Ascending aorta (tissue), 2 donors: ENCODE results near the gene RMND5A. TPM values are rescaled to one million over a fixed set of nuclear protein-coding genes. Genes with fewer than 3 reads are reported as not detected.

ENCODE experiments used
- DNase-seq, 2 donors: peaks; one replicate each; pipeline ENCODE4 v3.0.0-alpha.2; 2019; ENCODE audit warnings: low spot score in 2 of 2
- H3K27ac ChIP-seq, 2 donors: fragments of 200-600 bp; sonication (generic); one replicate each; pipeline ENCODE4 v1.5.1; 2016 to 2017; ENCODE audit warnings: mild to moderate bottlenecking in 1 of 2
- H3K27me3 ChIP-seq: fragments of 200-600 bp; sonication (generic); one replicate; pipeline ENCODE4 v1.5.1; 2017
- H3K36me3 ChIP-seq, 2 donors: fragments of 200-600 bp; sonication (generic); one replicate each; pipeline ENCODE4 v1.5.1; 2016
- H3K4me1 ChIP-seq, 2 donors: fragments of 200-600 bp; sonication (generic); one replicate each; pipeline ENCODE4 v1.5.1; 2016 to 2017; ENCODE audit warnings: mild to moderate bottlenecking in 1 of 2
- H3K4me3 ChIP-seq, 2 donors: fragments of 200-600 bp; sonication (generic); one replicate each; pipeline ENCODE4 v1.5.1; 2016 to 2017; ENCODE audit warnings: mild to moderate bottlenecking in 1 of 2
- H3K9me3 ChIP-seq, 2 donors: fragments of 200-600 bp; sonication (generic); one replicate each; pipeline ENCODE4 v1.5.1; 2016
- CTCF ChIP-seq, 3 experiments: fragments of 200-600 bp in 2 of 3; fragments of 450-650 bp in 1 of 3; sonication (generic) in 2 of 3; IDR thresholded peaks; one replicate each; pipeline ENCODE4 v1.5.1; 2016 to 2019; ENCODE audit warnings: antibody characterized with exemption in 3 of 3, mild to moderate bottlenecking in 1 of 3, moderate library complexity in 1 of 3
- intact Hi-C: fragments of 100-400 bp; cut with DNase I; formaldehyde crosslinking; loops from one replicate; pipeline ENCODE4 v1.15.1; 2023
- total RNA-seq: library from RNA; depleted of rRNA; stranded (reverse); fragments of >200 nt; gene quantifications from one replicate; pipeline ENCODE4 v1.1.0, GENCODE V29; 2016

RMND5A gene
- total RNA-seq, 1 donor from 2014 or later = 17.7 TPM

GRCh38 chr2:86760371-86760770 lies 40.3 kb downstream of the RMND5A start:
- H3K4me3 ChIP-seq = no peak overlapping the region
- H3K27me3 ChIP-seq = no peaks in the 10 kb centered on the region
- H3K27ac ChIP-seq = no peak overlapping the region
- H3K36me3 ChIP-seq = peaks cover 0 to 8% of the 10 kb centered on the region in 2 donors
- intact Hi-C loops = loop anchor here (5.0 kb wide), 1 partner anchor 363 kb away; no protein-coding TSS in a partner anchor
- DNase-seq = no peak
- no peak for TF ChIP-seq CTCF (IDR thresholded peaks at IDR 0.05)
- H3K4me1 ChIP-seq = no peaks in the 10 kb centered on the region
- H3K9me3 ChIP-seq = no peaks in the 10 kb centered on the region

GRCh38 chr2:86764661-86765309 lies 44.7 kb downstream of the RMND5A start:
- peak; percentile 25 to 65 (median 60) for TF ChIP-seq CTCF (IDR thresholded peaks at IDR 0.05)
- H3K27me3 ChIP-seq = no peaks in the 10 kb centered on the region
- H3K9me3 ChIP-seq = no peaks in the 10 kb centered on the region
- H3K4me3 ChIP-seq = no peak overlapping the region
- no peak for DNase-seq
- no peaks in the 10 kb centered on the region for H3K4me1 ChIP-seq
- intact Hi-C loops = loop anchor here (5.0 kb wide), 1 partner anchor 367 kb away; no protein-coding TSS in a partner anchor
- H3K27ac ChIP-seq = no peak overlapping the region
- peaks cover under 1 to 5% of the 10 kb centered on the region in 2 donors for H3K36me3 ChIP-seq

GRCh38 chr2:86765310-86765695 lies 45.2 kb downstream of the RMND5A start:
- H3K36me3 ChIP-seq = peaks cover 3 to 11% of the 10 kb centered on the region in 2 donors
- intact Hi-C loops = no loop called here
- DNase-seq = no peak
- no peak for TF ChIP-seq CTCF (IDR thresholded peaks at IDR 0.05)
- H3K9me3 ChIP-seq = no peaks in the 10 kb centered on the region
- H3K27ac ChIP-seq = no peak overlapping the region
- no peaks in the 10 kb centered on the region for H3K27me3 ChIP-seq
- H3K4me3 ChIP-seq = no peak overlapping the region
- H3K4me1 ChIP-seq = no peaks in the 10 kb centered on the region

- peaks cover 22 to 36% of the 10 kb centered on the region in 2 donors for H3K36me3 ChIP-seq
- intact Hi-C loops = no loop called here
- no peak for DNase-seq
- no peaks in the 10 kb centered on the region for H3K4me1 ChIP-seq
- no peak for TF ChIP-seq CTCF (IDR thresholded peaks at IDR 0.05)
- no peak overlapping the region for H3K4me3 ChIP-seq
- no peaks in the 10 kb centered on the region for H3K27me3 ChIP-seq
- H3K27ac ChIP-seq = no peak overlapping the region
- H3K9me3 ChIP-seq = no peaks in the 10 kb centered on the region
Observed at GRCh38 chr2:86768189-86768949, 48.3 kb downstream of the RMND5A start.

- Histone ChIP-seq H3K36me3 (peaks cover 35 to 50% of the 10 kb centered on the region in 2 donors), H3K9me3 (no peaks in the 10 kb centered on the region)
Observed at GRCh38 chr2:86769838-86770237, 49.7 kb downstream of the RMND5A start.

More at GRCh38 chr2:86769838-86770237, 49.7 kb downstream of the RMND5A start:
- intact Hi-C loops = no loop called here
- Histone ChIP-seq H3K4me1 (no peaks in the 10 kb centered on the region), H3K27ac (no peak overlapping the region), H3K4me3 (no peak overlapping the region), H3K27me3 (no peaks in the 10 kb centered on the region)
- no peak for DNase-seq
- no peak for TF ChIP-seq CTCF (IDR thresholded peaks at IDR 0.05)
